Measurements from ENCODE around the gene ABHD17A.

DNA sequence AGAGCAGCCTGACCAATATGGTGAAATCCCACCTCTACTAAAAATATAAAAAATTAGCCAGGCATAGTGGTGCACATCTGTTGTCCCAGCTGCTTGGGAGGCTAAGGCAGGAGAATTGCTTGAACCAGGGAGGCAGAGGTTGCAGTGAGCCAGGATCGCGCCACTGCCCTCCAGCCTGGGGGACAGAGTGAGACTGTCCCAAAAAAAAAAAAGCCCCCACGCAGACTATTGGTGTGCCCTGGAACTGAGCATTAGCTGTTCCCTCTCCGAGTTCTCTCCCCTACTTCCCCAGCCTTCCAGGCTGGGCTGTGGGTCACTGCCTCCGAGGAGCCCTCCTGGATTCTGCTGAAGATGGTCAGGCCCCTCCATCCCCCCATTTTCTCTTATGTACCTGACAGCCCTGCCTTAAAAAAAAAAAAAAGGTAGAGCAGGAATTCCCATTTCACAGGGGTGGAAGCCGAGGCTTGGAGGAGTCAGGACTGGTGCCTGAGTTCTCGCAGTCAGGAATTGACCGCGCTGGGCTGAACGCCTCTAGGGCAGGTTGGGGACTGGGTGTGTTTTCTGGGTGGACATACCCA lies 21.8 kb upstream of the ABHD17A start:
- TF ChIP-seq TEAD4 (IDR thresholded peaks at IDR 0.05; ENCODE audit: low read length) (no peak), TEAD4 (CRISPR knock-in tag; IDR thresholded peaks at IDR 0.05; ENCODE audit: borderline replicate concordance) (no peak), TAF1 (IDR thresholded peaks at IDR 0.05; ENCODE audit: control insufficient read depth, extremely low read depth, insufficient read depth, low read length, severe bottlenecking) (no peak), JUN (IDR thresholded peaks at IDR 0.05; ENCODE audit: borderline replicate concordance, low read depth, low read length) (no peak), JUN (CRISPR knock-in tag; IDR thresholded peaks at IDR 0.05; ENCODE audit: borderline replicate concordance) (no peak), POLR2A (conservative IDR thresholded peaks at IDR 0.05) (no peak)

Measured in K562 (cell line).